Stimulated activated CD4-positive, alpha-beta T cell treated with anti-CD3 and anti-CD28 coated beads, Interleukin-15, amount 100 ng/mL, for 1 hour (primary cell): ENCODE results near the gene WDR73.

Experiments
- DNase-seq, 2 donors: peaks; one replicate each; pipeline ENCODE4 v3.0.0-alpha.2; 2020; ENCODE audit warnings: low read depth in 1 of 2, low spot score in 1 of 2

The WDR73 gene

GRCh38 chr15:84620626-84621025 lies 33.5 kb downstream of the WDR73 start:
- no peak for DNase-seq

- no peak for DNase-seq
Measured at GRCh38 chr15:84616235-84616634, 37.8 kb downstream of the WDR73 start.

- DNase-seq, result no peak
Measured at GRCh38 chr15:84611631-84612030, 42.5 kb downstream of the WDR73 start.

- DNase-seq, result no peak
Measured at GRCh38 chr15:84609818-84610525, 44.1 kb downstream of the WDR73 start.

- DNase-seq, result no peak
Measured at GRCh38 chr15:84608707-84609284, 45.3 kb downstream of the WDR73 start.

GRCh38 chr15:84606653-84607120 lies 47.4 kb downstream of the WDR73 start:
- DNase-seq, result no peak

- DNase-seq, result no peak
Measured at GRCh38 chr15:84605554-84605882, 48.6 kb downstream of the WDR73 start.

GRCh38 chr15:84604826-84605553 lies 49.1 kb downstream of the WDR73 start:
- DNase-seq, result peak in 1 of 2 donors; percentile 38

GRCh38 chr15:84603630-84604379 lies 50.3 kb downstream of the WDR73 start:
- no peak for DNase-seq

GRCh38 chr15:84601555-84601838 lies 52.6 kb downstream of the WDR73 start:
- DNase-seq, result no peak

- peak; percentile 85 to 89 for DNase-seq
Measured at GRCh38 chr15:84600687-84601554, 53.2 kb downstream of the WDR73 start, which contains the start of gene ZSCAN2. Gene ZSCAN2, plus strand, starts transcription at chr15:84601009. Its CDS starts 2,919 bp downstream, at chr15:84603928.

GRCh38 chr15:84600331-84600686 lies 53.8 kb downstream of the WDR73 start:
- peak; percentile 12 to 28 for DNase-seq

GRCh38 chr15:84599906-84600305 lies 54.2 kb downstream of the WDR73 start:
- DNase-seq, result no peak

- no peak for DNase-seq
Measured at GRCh38 chr15:84598993-84599392, 55.1 kb downstream of the WDR73 start.

- DNase-seq, result no peak
Measured at GRCh38 chr15:84598250-84598649, 55.8 kb downstream of the WDR73 start.

- no peak for DNase-seq
Measured at GRCh38 chr15:84597296-84597695, 56.8 kb downstream of the WDR73 start.

GRCh38 chr15:84595660-84596059 lies 58.4 kb downstream of the WDR73 start:
- DNase-seq, result no peak

- no peak for DNase-seq
Measured at GRCh38 chr15:84594617-84595290, 59.3 kb downstream of the WDR73 start.

GRCh38 chr15:84591815-84592214 lies 62.3 kb downstream of the WDR73 start:
- no peak for DNase-seq

GRCh38 chr15:84590406-84590805 lies 63.7 kb downstream of the WDR73 start:
- DNase-seq, result no peak
